Heart left ventricle (tissue), 13 donors: ENCODE measurements around the gene ZDHHC11.

Source experiments
- POLR2A ChIP-seq, 2 donors: fragments of 450-650 bp; IDR thresholded peaks; one replicate each; pipeline ENCODE4 v1.6.1; 2017; ENCODE audit warnings: antibody characterized with exemption in 2 of 2, mild to moderate bottlenecking in 2 of 2, moderate library complexity in 2 of 2
- TF ChIP-seq, protein P1 (sequence below), 12 donors: fragments of 200-600 bp; sonication (generic) in 4 of 12; IDR thresholded peaks; one replicate each; pipeline versions ENCODE4 v1.5.0 to v1.8.0; 2018 to 2022; ENCODE audit warnings: antibody characterized with exemption in 12 of 12, mild to moderate bottlenecking in 5 of 12
- donor health status: ischemic (EF 13 %, LVEDD 7.1; RV severe dilation, severe dysfunction).
- donor health status: DM: no; HTN: yes; CAD: no.
- donor health status: DM: no; HTN: no; CAD: no.
- donor health status: ischemic (EF 25% LVEDD 6.9; RV normal size, moderate dysfunction).
- donor health status: ischemic (EF 25% LVEDD 5.7; RV mildly dilated, moderate dysfunction).
- donor health status: ischemic (EF 35%, LVEDD 5.7; RV mildly dilated, moderate dysfunction).
- donor health status: nonischemic (EF 11% LVEDD 7.7; RV severe dilation, severe dysfunction).
- donor health status: DM: yes; HTN: yes; CAD: no.
- donor health status: PGD.
- donor health status: ischemic (EF 29% LVEDD 5.4; RV normal size, mild dysfunction).
- donor health status: nonischemic (EF 23%, LVEDD 6.1; RV moderate dilation, normal function).

DNA sequence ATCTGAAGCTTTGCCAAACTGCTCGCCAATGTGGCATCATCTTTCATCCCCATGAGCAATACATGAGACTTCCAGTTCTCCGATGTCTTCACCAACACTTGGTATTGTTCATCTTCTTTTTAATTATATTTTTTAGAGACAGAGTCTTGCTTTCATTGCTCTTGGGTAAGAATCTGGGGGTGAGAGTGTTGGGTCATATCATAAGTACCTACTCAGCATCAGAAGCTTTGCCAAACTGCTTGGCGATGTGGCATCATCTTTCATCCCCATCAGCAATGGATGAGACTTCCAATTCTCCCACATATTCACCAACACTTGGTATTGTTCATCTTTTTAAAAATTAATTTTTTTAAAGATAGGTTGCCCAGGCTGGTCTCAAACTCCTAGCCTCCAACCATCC is 35.3 kb downstream of the ZDHHC11 start:
- TF ChIP-seq, protein P1, sequence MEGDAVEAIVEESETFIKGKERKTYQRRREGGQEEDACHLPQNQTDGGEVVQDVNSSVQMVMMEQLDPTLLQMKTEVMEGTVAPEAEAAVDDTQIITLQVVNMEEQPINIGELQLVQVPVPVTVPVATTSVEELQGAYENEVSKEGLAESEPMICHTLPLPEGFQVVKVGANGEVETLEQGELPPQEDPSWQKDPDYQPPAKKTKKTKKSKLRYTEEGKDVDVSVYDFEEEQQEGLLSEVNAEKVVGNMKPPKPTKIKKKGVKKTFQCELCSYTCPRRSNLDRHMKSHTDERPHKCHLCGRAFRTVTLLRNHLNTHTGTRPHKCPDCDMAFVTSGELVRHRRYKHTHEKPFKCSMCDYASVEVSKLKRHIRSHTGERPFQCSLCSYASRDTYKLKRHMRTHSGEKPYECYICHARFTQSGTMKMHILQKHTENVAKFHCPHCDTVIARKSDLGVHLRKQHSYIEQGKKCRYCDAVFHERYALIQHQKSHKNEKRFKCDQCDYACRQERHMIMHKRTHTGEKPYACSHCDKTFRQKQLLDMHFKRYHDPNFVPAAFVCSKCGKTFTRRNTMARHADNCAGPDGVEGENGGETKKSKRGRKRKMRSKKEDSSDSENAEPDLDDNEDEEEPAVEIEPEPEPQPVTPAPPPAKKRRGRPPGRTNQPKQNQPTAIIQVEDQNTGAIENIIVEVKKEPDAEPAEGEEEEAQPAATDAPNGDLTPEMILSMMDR (IDR thresholded peaks at IDR 0.05) = no peak
- TF ChIP-seq POLR2A (IDR thresholded peaks at IDR 0.05) = no peak
